ENCODE data around the gene IREB2. TPM values are rescaled to one million over a fixed set of nuclear protein-coding genes. Genes with fewer than 3 reads are reported as not detected.
"Not testable (repeated sequence)": the region's sequence is repeated elsewhere in the genome, so short reads cannot be mapped to it uniquely, and the experiment has no call there.

IREB2 gene
- total and polyA plus RNA-seq, 9 donors = 15.2 to 54.5 (median 44.8) TPM

DNA sequence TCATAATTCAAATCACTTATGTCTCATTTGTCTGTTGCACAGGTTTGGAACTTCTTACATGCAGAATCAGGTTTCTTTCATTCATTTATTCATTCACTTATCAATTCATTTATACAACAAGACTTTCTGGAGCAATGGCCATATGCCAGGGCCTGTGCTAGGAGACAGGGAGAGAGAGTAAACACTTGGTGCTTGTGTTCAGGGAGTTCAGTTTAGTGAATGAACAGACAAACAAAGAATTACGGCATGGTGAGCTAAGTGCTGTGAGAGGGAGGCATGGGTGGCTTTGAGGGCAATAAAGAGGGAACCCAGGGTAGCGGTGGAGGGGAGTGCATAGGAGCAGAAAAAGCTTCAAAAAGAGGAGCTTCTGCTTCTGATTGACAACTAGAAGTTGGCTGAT, 8.5 kb upstream of the IREB2 start:
- Histone ChIP-seq H3K27ac (no peak overlapping the region), H3K27me3 (no peaks in the 10 kb centered on the region), H3K9me3 (no peaks in the 10 kb centered on the region), H3K36me3 (no peaks in the 10 kb centered on the region), H3K4me1 (ENCODE audit: insufficient read depth) (no peaks in the 10 kb centered on the region), H3K4me3 (no peak overlapping the region)
- TF ChIP-seq, protein P1, sequence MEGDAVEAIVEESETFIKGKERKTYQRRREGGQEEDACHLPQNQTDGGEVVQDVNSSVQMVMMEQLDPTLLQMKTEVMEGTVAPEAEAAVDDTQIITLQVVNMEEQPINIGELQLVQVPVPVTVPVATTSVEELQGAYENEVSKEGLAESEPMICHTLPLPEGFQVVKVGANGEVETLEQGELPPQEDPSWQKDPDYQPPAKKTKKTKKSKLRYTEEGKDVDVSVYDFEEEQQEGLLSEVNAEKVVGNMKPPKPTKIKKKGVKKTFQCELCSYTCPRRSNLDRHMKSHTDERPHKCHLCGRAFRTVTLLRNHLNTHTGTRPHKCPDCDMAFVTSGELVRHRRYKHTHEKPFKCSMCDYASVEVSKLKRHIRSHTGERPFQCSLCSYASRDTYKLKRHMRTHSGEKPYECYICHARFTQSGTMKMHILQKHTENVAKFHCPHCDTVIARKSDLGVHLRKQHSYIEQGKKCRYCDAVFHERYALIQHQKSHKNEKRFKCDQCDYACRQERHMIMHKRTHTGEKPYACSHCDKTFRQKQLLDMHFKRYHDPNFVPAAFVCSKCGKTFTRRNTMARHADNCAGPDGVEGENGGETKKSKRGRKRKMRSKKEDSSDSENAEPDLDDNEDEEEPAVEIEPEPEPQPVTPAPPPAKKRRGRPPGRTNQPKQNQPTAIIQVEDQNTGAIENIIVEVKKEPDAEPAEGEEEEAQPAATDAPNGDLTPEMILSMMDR (IDR thresholded peaks at IDR 0.05) = no peak
- no peak for TF ChIP-seq EP300 (IDR thresholded peaks at IDR 0.05)
- WGBS, 3 donors = 33 to 52% (median 47%) methylated on average over 2 of the region's 2 CpGs
- DNase-seq = no peak
- intact Hi-C loops (cut with DNase I) = loop anchor here in 1 of 4 donors (10.0 kb wide), 1 partner anchor 305 kb away; no protein-coding TSS in a partner anchor

- intact Hi-C loops (cut with DNase I) = no loop called here
- no peaks in the 10 kb centered on the region for H3K27me3 ChIP-seq
- H3K4me1 ChIP-seq (ENCODE audit: insufficient read depth) = peaks cover under 1% of the 10 kb centered on the region
- no peak overlapping the region for H3K4me3 ChIP-seq
- no peak overlapping the region for H3K27ac ChIP-seq
- WGBS, 3 donors = 31 to 52% (median 50%) methylated on average over 1 of the region's 1 CpG
- no peaks in the 10 kb centered on the region for H3K36me3 ChIP-seq
- H3K9me3 ChIP-seq = no peaks in the 10 kb centered on the region
- no peak for DNase-seq
- TF ChIP-seq EP300 (IDR thresholded peaks at IDR 0.05) = no peak
- TF ChIP-seq, protein P1 (IDR thresholded peaks at IDR 0.05) = no peak
- TF ChIP-seq POLR2A (IDR thresholded peaks at IDR 0.05) = no peak
Measured at GRCh38 chr15:78431955-78432354, 6.1 kb upstream of the IREB2 start.

DNA sequence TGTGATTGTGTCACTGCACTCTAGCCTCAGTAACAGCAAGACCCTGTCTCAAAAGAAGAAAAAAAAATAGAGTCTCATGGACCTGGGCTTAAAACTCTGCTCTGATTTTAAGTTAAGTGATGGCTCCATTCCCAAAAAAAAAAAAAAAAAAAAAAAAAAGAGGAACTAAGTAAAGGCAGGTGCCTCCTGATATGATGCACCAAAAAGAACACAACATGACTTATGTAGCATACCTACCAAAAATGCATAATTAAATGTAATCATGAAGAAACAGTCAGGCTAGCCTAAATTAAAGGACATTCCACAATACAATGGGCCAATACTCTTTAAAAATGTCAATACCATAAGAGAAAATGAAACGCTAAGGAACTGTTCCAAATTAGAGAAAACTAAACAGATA, 5.4 kb upstream of the IREB2 start:
- no peaks in the 10 kb centered on the region for H3K36me3 ChIP-seq
- no peaks in the 10 kb centered on the region for H3K27me3 ChIP-seq
- TF ChIP-seq POLR2A (IDR thresholded peaks at IDR 0.05) (no peak), EP300 (IDR thresholded peaks at IDR 0.05) (no peak)
- TF ChIP-seq, protein P1 (IDR thresholded peaks at IDR 0.05) = no peak
- intact Hi-C loops (cut with DNase I) = no loop called here
- WGBS, 3 donors = 89 to 96% (median 93%) methylated on average over 1 of the region's 1 CpG
- no peaks in the 10 kb centered on the region for H3K9me3 ChIP-seq
- peaks cover 4% of the 10 kb centered on the region for H3K4me1 ChIP-seq (ENCODE audit: insufficient read depth)
- no peak for DNase-seq
- H3K27ac ChIP-seq = no peak overlapping the region
- H3K4me3 ChIP-seq = no peak overlapping the region

GRCh38 chr15:78434134-78434533, 3.9 kb upstream of the IREB2 start:
- WGBS, 3 donors = 43 to 61% (median 49%) methylated on average over 8 of the region's 8 CpGs

DNA sequence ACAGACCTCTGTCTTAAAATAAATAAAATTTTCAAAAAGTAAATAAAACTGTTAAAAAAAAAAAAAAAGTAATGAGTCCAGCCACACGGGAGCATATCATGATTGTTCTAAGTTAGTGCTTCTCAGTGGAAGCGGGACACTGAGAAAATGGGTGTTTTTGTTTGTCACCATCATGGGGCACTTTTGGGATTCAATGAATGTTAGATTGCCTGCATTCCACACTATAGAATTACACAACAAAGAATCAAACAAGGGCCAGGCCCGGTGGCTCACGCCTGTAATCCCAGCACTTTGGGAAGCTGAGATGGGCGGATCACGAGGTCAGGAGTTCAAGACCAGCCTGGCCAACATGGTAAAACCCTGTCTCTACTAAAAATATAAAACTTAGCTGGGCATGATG, 3.3 kb upstream of the IREB2 start:
- H3K9me3 ChIP-seq; DNase-seq; H3K4me1 ChIP-seq (ENCODE audit: insufficient read depth); intact Hi-C loops (cut with DNase I); H3K27ac ChIP-seq; H3K4me3 ChIP-seq; H3K27me3 ChIP-seq; H3K36me3 ChIP-seq: not testable (repeated sequence)
- WGBS, 3 donors = 66 to 69% (median 66%) methylated on average over 6 of the region's 6 CpGs

More at GRCh38 chr15:78434134-78434533, 3.9 kb upstream of the IREB2 start:
- no peak overlapping the region for H3K4me3 ChIP-seq
- DNase-seq = no peak
- intact Hi-C loops (cut with DNase I) = no loop called here
- no peaks in the 10 kb centered on the region for H3K27me3 ChIP-seq
- H3K36me3 ChIP-seq = no peaks in the 10 kb centered on the region
- peaks cover 4% of the 10 kb centered on the region for H3K4me1 ChIP-seq (ENCODE audit: insufficient read depth)
- H3K27ac ChIP-seq = no peak overlapping the region
- H3K9me3 ChIP-seq = no peaks in the 10 kb centered on the region
- TF ChIP-seq EP300 (IDR thresholded peaks at IDR 0.05) (no peak), POLR2A (IDR thresholded peaks at IDR 0.05) (no peak)
- TF ChIP-seq, protein P1 (IDR thresholded peaks at IDR 0.05) = no peak

Data from ovary (tissue), 9 donors.